GM18907 (cell line): Measurements from ENCODE around the gene SLC6A19.

Experiments
- ATAC-seq: cut with Tn5 transposase; IDR thresholded peaks from one replicate; pipeline ENCODE4 v1.9.1; 2021; ENCODE audit warnings: mild to moderate bottlenecking, moderate library complexity; ENCODE audit not compliant: unreplicated experiment

Gene SLC6A19

GRCh38 chr5:1208221-1208742, 6.9 kb downstream of the SLC6A19 start:
- ATAC-seq, result no peak

- ATAC-seq, result no peak
Observed at GRCh38 chr5:1208743-1209488, 7.5 kb downstream of the SLC6A19 start.

GRCh38 chr5:1209489-1209852, 8.1 kb downstream of the SLC6A19 start:
- no peak for ATAC-seq

- ATAC-seq, result no peak
Observed at GRCh38 chr5:1209896-1210776, 8.7 kb downstream of the SLC6A19 start.

- ATAC-seq, result no peak
Observed at GRCh38 chr5:1210832-1211251, 9.4 kb downstream of the SLC6A19 start.

GRCh38 chr5:1211701-1212100, 10.3 kb downstream of the SLC6A19 start:
- ATAC-seq, result no peak

- ATAC-seq, result no peak
Observed at GRCh38 chr5:1212271-1212670, 10.9 kb downstream of the SLC6A19 start.

- no peak for ATAC-seq
Observed at GRCh38 chr5:1212881-1213280, 11.5 kb downstream of the SLC6A19 start.

- no peak for ATAC-seq
Observed at GRCh38 chr5:1213508-1214162, 12.2 kb downstream of the SLC6A19 start.

- no peak for ATAC-seq
Observed at GRCh38 chr5:1214163-1214935, 13.0 kb downstream of the SLC6A19 start.

GRCh38 chr5:1214936-1215220, 13.5 kb downstream of the SLC6A19 start:
- no peak for ATAC-seq

GRCh38 chr5:1215320-1216096, 14.1 kb downstream of the SLC6A19 start:
- no peak for ATAC-seq

- no peak for ATAC-seq
Observed at GRCh38 chr5:1216211-1216917, 15.0 kb downstream of the SLC6A19 start.

GRCh38 chr5:1216918-1217295, 15.5 kb downstream of the SLC6A19 start:
- ATAC-seq, result no peak

GRCh38 chr5:1217596-1218206, 16.3 kb downstream of the SLC6A19 start:
- ATAC-seq, result no peak

- ATAC-seq, result no peak
Observed at GRCh38 chr5:1218351-1219080, 17.1 kb downstream of the SLC6A19 start.

- no peak for ATAC-seq
Observed at GRCh38 chr5:1219098-1219767, 17.8 kb downstream of the SLC6A19 start.

GRCh38 chr5:1219768-1220100, 18.3 kb downstream of the SLC6A19 start:
- ATAC-seq, result no peak
